ENCODE data around the gene GLB1L2.
A peak's percentile ranks its signal among the peaks of the same experiment; 100 is the strongest.

The GLB1L2 gene

GRCh38 chr11:134356656-134357544 lies 25.1 kb downstream of the GLB1L2 start:
- Histone ChIP-seq H3K79me2 (ENCODE audit: insufficient read depth, low read length) (no peaks in the 10 kb centered on the region), H4K20me1 (ENCODE audit: insufficient read depth, low read length) (no peaks in the 10 kb centered on the region), H3K36me3 (ENCODE audit: insufficient read depth, low read length) (peaks cover 3% of the 10 kb centered on the region; the same call in 1 of the 2 replicates), H3K4me3 (ENCODE audit: low read depth in 1 of 2, low read length in 2 of 2) (no peak overlapping the region), H3K9me3 (ENCODE audit: insufficient read depth, low read length, severe bottlenecking) (no peaks in the 10 kb centered on the region), H2AFZ (ENCODE audit: low read depth, low read length) (no peak overlapping the region), H3K4me1 (ENCODE audit: insufficient read depth, low read length) (peaks cover 12% of the 10 kb centered on the region), H3K27me3 (ENCODE audit: insufficient read depth, low read length, poor library complexity) (no peaks in the 10 kb centered on the region), H3K9ac (ENCODE audit: low read depth, low read length) (no peak overlapping the region), H3K27ac (ENCODE audit: low read length) (no peak overlapping the region), H3K4me2 (ENCODE audit: insufficient read depth, low read length) (no peak overlapping the region)
- no peak for ATAC-seq (ENCODE audit: insufficient read depth, low read depth)
- DNase-seq: no peak
- TF ChIP-seq EZH2 (IDR thresholded peaks at IDR 0.05; ENCODE audit: borderline replicate concordance, low read depth, low read length, severe bottlenecking): no peak
- TF ChIP-seq CTCF (IDR thresholded peaks at IDR 0.05; ENCODE audit: borderline replicate concordance, extremely low read depth, low read length, poor library complexity, severe bottlenecking): no peak

- Histone ChIP-seq H3K4me1 (ENCODE audit: insufficient read depth, low read length) (peaks cover 14% of the 10 kb centered on the region), H3K27me3 (ENCODE audit: insufficient read depth, low read length, poor library complexity) (no peaks in the 10 kb centered on the region), H3K4me3 (ENCODE audit: low read depth in 1 of 2, low read length in 2 of 2) (no peak overlapping the region), H4K20me1 (ENCODE audit: insufficient read depth, low read length) (no peaks in the 10 kb centered on the region), H3K79me2 (ENCODE audit: insufficient read depth, low read length) (no peaks in the 10 kb centered on the region), H3K4me2 (ENCODE audit: insufficient read depth, low read length) (no peak overlapping the region), H3K27ac (ENCODE audit: low read length) (no peak overlapping the region), H2AFZ (ENCODE audit: low read depth, low read length) (no peak overlapping the region), H3K9me3 (ENCODE audit: insufficient read depth, low read length, severe bottlenecking) (no peaks in the 10 kb centered on the region), H3K36me3 (ENCODE audit: insufficient read depth, low read length) (peaks cover 3% of the 10 kb centered on the region; the same call in 1 of the 2 replicates), H3K9ac (ENCODE audit: low read depth, low read length) (no peak overlapping the region)
- ATAC-seq (ENCODE audit: insufficient read depth, low read depth) (no peak), DNase-seq (no peak)
- no peak for TF ChIP-seq EZH2 (IDR thresholded peaks at IDR 0.05; ENCODE audit: borderline replicate concordance, low read depth, low read length, severe bottlenecking)
- TF ChIP-seq CTCF (IDR thresholded peaks at IDR 0.05; ENCODE audit: borderline replicate concordance, extremely low read depth, low read length, poor library complexity, severe bottlenecking): no peak
Measured at GRCh38 chr11:134357545-134357839, 25.7 kb downstream of the GLB1L2 start.

- H4K20me1 ChIP-seq (ENCODE audit: insufficient read depth, low read length): no peaks in the 10 kb centered on the region
- peaks cover 14% of the 10 kb centered on the region for H3K4me1 ChIP-seq (ENCODE audit: insufficient read depth, low read length)
- H3K9me3 ChIP-seq (ENCODE audit: insufficient read depth, low read length, severe bottlenecking): no peaks in the 10 kb centered on the region
- peaks cover 3% of the 10 kb centered on the region; the same call in 1 of the 2 replicates for H3K36me3 ChIP-seq (ENCODE audit: insufficient read depth, low read length)
- no peak for ATAC-seq (ENCODE audit: insufficient read depth, low read depth)
- no peak overlapping the region for H3K4me3 ChIP-seq (ENCODE audit: low read depth in 1 of 2, low read length in 2 of 2)
- H3K27ac ChIP-seq (ENCODE audit: low read length): peak overlapping the region; percentile 13; the same call in 1 of the 2 replicates
- H3K27me3 ChIP-seq (ENCODE audit: insufficient read depth, low read length, poor library complexity): no peaks in the 10 kb centered on the region
- H2AFZ ChIP-seq (ENCODE audit: low read depth, low read length): no peak overlapping the region
- no peak overlapping the region for H3K9ac ChIP-seq (ENCODE audit: low read depth, low read length)
- TF ChIP-seq EZH2 (IDR thresholded peaks at IDR 0.05; ENCODE audit: borderline replicate concordance, low read depth, low read length, severe bottlenecking): no peak
- TF ChIP-seq CTCF (IDR thresholded peaks at IDR 0.05; ENCODE audit: borderline replicate concordance, extremely low read depth, low read length, poor library complexity, severe bottlenecking): no peak
- no peaks in the 10 kb centered on the region for H3K79me2 ChIP-seq (ENCODE audit: insufficient read depth, low read length)
- no peak for DNase-seq
- H3K4me2 ChIP-seq (ENCODE audit: insufficient read depth, low read length): no peak overlapping the region
Measured at GRCh38 chr11:134358165-134358855, 26.5 kb downstream of the GLB1L2 start.

All from DND-41 (cell line).